HEK293 (cell line): ENCODE data around the gene IL17REL.

ENCODE experiments used
- CTCF ChIA-PET: fragments of 350-600 bp; formaldehyde crosslinking; extraction: SDS; loops from one replicate; lab custom pipeline; 2021; ENCODE audit warnings: antibody characterized with exemption; lab: Yijun Ruan, JAX
- POLR2A ChIA-PET: fragments of 300-600 bp; formaldehyde crosslinking; extraction: SDS; loops from one replicate; lab custom pipeline; 2020; ENCODE audit warnings: antibody characterized with exemption, inconsistent platforms; lab: Yijun Ruan, JAX
- H3K27ac ChIP-seq: fragments of 200-500 bp; sonication (Bioruptor generic); 2 replicates; pipeline ENCODE4 v1.5.1; 2014; ENCODE audit warnings: low read depth, low read length, control low read depth, inconsistent platforms; ENCODE audit errors: extremely low read depth
- H3K36me3 ChIP-seq, 2 experiments: fragments of 200-500 bp in 1 of 2; sonication (Bioruptor generic) in 1 of 2; 1 replicate in 1 of 2; 2 replicates in 1 of 2; pipeline ENCODE4 v1.5.1; 2014 to 2017; ENCODE audit warnings: inconsistent platforms in 2 of 2, low read length in 2 of 2; ENCODE audit not compliant: control insufficient read depth in 2 of 2, insufficient read depth in 1 of 2
- H3K4me1 ChIP-seq: fragments of 200-500 bp; sonication (Bioruptor generic); 2 replicates; pipeline ENCODE4 v1.5.1; 2014; ENCODE audit warnings: mild to moderate bottlenecking, low read length, inconsistent platforms; ENCODE audit not compliant: control insufficient read depth, insufficient read depth
- H3K4me3 ChIP-seq: 2 replicates; pipeline ENCODE4 v1.5.1; 2011; ENCODE audit warnings: low read depth, mild to moderate bottlenecking, control low read depth, low read length, moderate library complexity
- H3K9me3 ChIP-seq: fragments of 200-500 bp; sonication (Bioruptor generic); 2 replicates; pipeline ENCODE4 v1.5.1; 2014; ENCODE audit warnings: low read depth, low read length, inconsistent platforms; ENCODE audit not compliant: control insufficient read depth, insufficient read depth
- BCL11A ChIP-seq: fragments of 450-650 bp; formaldehyde crosslinking; IDR thresholded peaks from 2 replicates; pipeline ENCODE4 v1.5.1; 2016; ENCODE audit warnings: low read depth, missing biosample characterization, missing genetic modification characterization
- BCL11B ChIP-seq: fragments of 450-650 bp; formaldehyde crosslinking; IDR thresholded peaks from 2 replicates; pipeline ENCODE4 v1.5.1; 2016; ENCODE audit warnings: low read depth, missing biosample characterization, missing genetic modification characterization
- FEZF1 ChIP-seq: fragments of 450-650 bp; formaldehyde crosslinking; IDR thresholded peaks from 2 replicates; pipeline ENCODE4 v1.5.1; 2016; ENCODE audit warnings: missing biosample characterization, missing genetic modification characterization
- HIC1 ChIP-seq: fragments of 450-650 bp; formaldehyde crosslinking; IDR thresholded peaks from 2 replicates; pipeline ENCODE4 v1.5.1; 2016; ENCODE audit warnings: missing biosample characterization, missing genetic modification characterization
- MYNN ChIP-seq: fragments of 450-650 bp; formaldehyde crosslinking; IDR thresholded peaks from 2 replicates; pipeline ENCODE4 v1.5.1; 2016; ENCODE audit warnings: missing biosample characterization, missing genetic modification characterization, borderline replicate concordance
- PRDM1 ChIP-seq: fragments of 450-650 bp; formaldehyde crosslinking; IDR thresholded peaks from 2 replicates; pipeline ENCODE4; 2016; ENCODE audit warnings: missing biosample characterization, missing genetic modification characterization
- PRDM4 ChIP-seq: fragments of 450-650 bp; formaldehyde crosslinking; IDR thresholded peaks from 2 replicates; pipeline ENCODE4 v1.5.1; 2017; ENCODE audit warnings: missing biosample characterization, missing genetic modification characterization
- SP7 ChIP-seq: fragments of 450-650 bp; formaldehyde crosslinking; IDR thresholded peaks from 2 replicates; pipeline ENCODE4 v1.5.1; 2016; ENCODE audit warnings: missing biosample characterization, missing genetic modification characterization
- YY1 ChIP-seq: fragments of 450-650 bp; formaldehyde crosslinking; IDR thresholded peaks from 2 replicates; pipeline ENCODE4 v1.5.1; 2018; ENCODE audit warnings: missing biosample characterization, missing genetic modification characterization
- ZBTB48 ChIP-seq: fragments of 450-650 bp; formaldehyde crosslinking; IDR thresholded peaks from 2 replicates; pipeline ENCODE4 v1.5.1; 2016; ENCODE audit warnings: missing biosample characterization, missing genetic modification characterization
- ZEB2 ChIP-seq: fragments of 450-650 bp; formaldehyde crosslinking; IDR thresholded peaks from 2 replicates; pipeline ENCODE4 v1.5.1; 2016; ENCODE audit warnings: missing biosample characterization, missing genetic modification characterization
- ZIC2 ChIP-seq: fragments of 450-650 bp; formaldehyde crosslinking; IDR thresholded peaks from 2 replicates; pipeline ENCODE4 v1.5.1; 2016; ENCODE audit warnings: missing biosample characterization, missing genetic modification characterization
- ZNF169 ChIP-seq: fragments of 450-650 bp; formaldehyde crosslinking; IDR thresholded peaks from 2 replicates; pipeline ENCODE4 v1.5.1; 2016; ENCODE audit warnings: missing biosample characterization, missing genetic modification characterization
- ZNF223 ChIP-seq: fragments of 450-650 bp; formaldehyde crosslinking; IDR thresholded peaks from 2 replicates; pipeline ENCODE4 v1.5.1; 2016; ENCODE audit warnings: missing biosample characterization, missing genetic modification characterization
- ZNF335 ChIP-seq: fragments of 450-650 bp; formaldehyde crosslinking; conservative IDR thresholded peaks from 2 replicates; pipeline ENCODE4 v1.5.1; 2016; ENCODE audit warnings: missing biosample characterization, missing genetic modification characterization
- ZNF48 ChIP-seq: fragments of 450-650 bp; formaldehyde crosslinking; IDR thresholded peaks from 2 replicates; pipeline ENCODE4 v1.5.1; 2016; ENCODE audit warnings: missing biosample characterization, missing genetic modification characterization
- ZNF580 ChIP-seq: fragments of 450-650 bp; formaldehyde crosslinking; IDR thresholded peaks from 2 replicates; pipeline ENCODE4 v1.5.1; 2016; ENCODE audit warnings: missing biosample characterization, missing genetic modification characterization
- ZNF76 ChIP-seq: fragments of 450-650 bp; formaldehyde crosslinking; IDR thresholded peaks from 2 replicates; pipeline ENCODE4; 2016; ENCODE audit warnings: low read depth, missing biosample characterization, missing genetic modification characterization, borderline replicate concordance
- ZNF777 ChIP-seq: fragments of 450-650 bp; formaldehyde crosslinking; IDR thresholded peaks from 2 replicates; pipeline ENCODE4 v1.5.1; 2017; ENCODE audit warnings: missing biosample characterization, missing genetic modification characterization, borderline replicate concordance
- ZNF785 ChIP-seq: fragments of 450-650 bp; formaldehyde crosslinking; IDR thresholded peaks from 2 replicates; pipeline ENCODE4 v1.5.1; 2016; ENCODE audit warnings: missing biosample characterization, missing genetic modification characterization
- ZNF791 ChIP-seq: fragments of 450-650 bp; formaldehyde crosslinking; IDR thresholded peaks from 2 replicates; pipeline ENCODE4 v1.5.1; 2016; ENCODE audit warnings: missing biosample characterization, missing genetic modification characterization
- ZSCAN5A ChIP-seq: fragments of 450-650 bp; formaldehyde crosslinking; IDR thresholded peaks from 2 replicates; pipeline ENCODE4 v1.5.1; 2016; ENCODE audit warnings: missing biosample characterization, missing genetic modification characterization
- ZXDB ChIP-seq: fragments of 450-650 bp; formaldehyde crosslinking; IDR thresholded peaks from 2 replicates; pipeline ENCODE4 v1.5.1; 2016; ENCODE audit warnings: missing biosample characterization, missing genetic modification characterization

The IL17REL gene

GRCh38 chr22:49959782-49960158, 52.8 kb downstream of the IL17REL start (continued):
- TF ChIP-seq YY1 = 0 out of 2 replicates have a peak, but pooled peaks have one; percentile 20
- no peak for TF ChIP-seq MYNN (tag by site-specific recombination)
- peak; percentile 20; the same call in 1 of the 2 replicates for TF ChIP-seq ZNF777 (tag by site-specific recombination)
- peak; percentile 71 for TF ChIP-seq SP7 (tag by site-specific recombination)
- peak; percentile 83; the same call in 1 of the 2 replicates for TF ChIP-seq ZSCAN5A (tag by site-specific recombination)
- TF ChIP-seq ZBTB48 (tag by site-specific recombination) = peak; percentile 46; the same call in 1 of the 2 replicates
- 0 out of 2 replicates have a peak, but pooled peaks have one; percentile 75 for TF ChIP-seq ZNF785
- TF ChIP-seq ZNF169 (tag by site-specific recombination) = 0 out of 2 replicates have a peak, but pooled peaks have one; percentile 69
- 0 out of 2 replicates have a peak, but pooled peaks have one; percentile 16 for TF ChIP-seq ZNF223
- TF ChIP-seq ZIC2 (tag by site-specific recombination) = no peak; the same call in 1 of the 2 replicates
- TF ChIP-seq ZNF580 (tag by site-specific recombination) = no peak
- TF ChIP-seq ZXDB (tag by site-specific recombination) = peak; percentile 40; the same call in 1 of the 2 replicates
- TF ChIP-seq, all 188 proteins: peak for 17

GRCh38 chr22:49958931-49959781, 53.4 kb downstream of the IL17REL start:
- H3K9me3 ChIP-seq = no peaks in the 10 kb centered on the region
- CTCF ChIA-PET = interaction anchor here (0.6 to 1.2 kb wide), 3 partner anchors 9 to 71 kb away, joined by 3 to 4 read pairs (median 3); no protein-coding TSS in a partner anchor
- TF ChIP-seq PRDM4 (tag by site-specific recombination) (no peak), BCL11B (no peak), ZNF335 (tag by site-specific recombination) (0 out of 2 replicates have a peak, but pooled peaks have one; percentile 4), ZNF791 (tag by site-specific recombination) (no peak), PRDM1 (tag by site-specific recombination) (no peak), HIC1 (tag by site-specific recombination) (no peak), ZEB2 (tag by site-specific recombination) (no peak), ZNF76 (tag by site-specific recombination) (no peak), FEZF1 (tag by site-specific recombination) (no peak), ZNF48 (tag by site-specific recombination) (no peak), BCL11A (tag by site-specific recombination) (0 out of 2 replicates have a peak, but pooled peaks have one; percentile 12)
- TF ChIP-seq, all 188 proteins: peak for 2
- Histone ChIP-seq H3K27ac (peak overlapping the region; percentile 99; the same call in 1 of the 2 replicates), H3K4me1 (peaks cover 12% of the 10 kb centered on the region), H3K36me3 (peaks cover 10 to 26% of the 10 kb centered on the region in 2 experiments), H3K4me3 (no peak overlapping the region; the same call in 1 of the 2 replicates)
- POLR2A ChIA-PET = interaction anchor here (0.6 to 2.0 kb wide), 5 partner anchors 10 to 107 kb away, joined by 3 to 5 read pairs (median 4); no protein-coding TSS in a partner anchor
